Fibroblast of the conjunctiva (primary cell): ENCODE data around the gene DDN.
A peak's percentile ranks its signal among the peaks of the same experiment; 100 is the strongest.

Experiments used
- DNase-seq: peaks from one replicate; pipeline ENCODE4 v3.0.0-alpha.2; 2010; ENCODE audit warnings: low read depth

The DDN gene

GRCh38 chr12:49013428-49013827 is 14.3 kb upstream of the DDN start:
- DNase-seq, result no peak

- DNase-seq, result no peak
These were observed 13.6 kb upstream of the DDN start for GRCh38 chr12:49012739-49013138.

GRCh38 chr12:49010092-49010668 is 11.0 kb upstream of the DDN start:
- no peak for DNase-seq

DNA sequence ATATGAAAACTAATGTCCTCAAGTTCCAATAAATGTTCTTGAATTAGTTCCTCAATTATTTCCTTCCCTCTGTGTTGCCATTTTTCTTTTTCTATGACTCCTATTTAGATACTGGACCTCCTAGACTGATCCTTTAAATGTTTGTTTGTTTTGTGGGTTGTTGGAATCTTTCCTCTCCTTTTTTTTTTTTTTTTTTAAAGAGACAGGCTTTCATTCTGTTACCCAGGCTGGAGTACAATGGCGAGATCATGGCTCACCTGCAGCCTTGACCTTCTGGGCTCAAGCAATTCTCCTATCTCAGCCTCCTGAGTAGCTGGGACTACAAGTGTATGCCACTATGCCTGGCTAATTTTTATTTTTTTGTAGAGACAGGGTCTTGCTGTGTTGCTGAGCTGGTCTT is 9.8 kb upstream of the DDN start:
- DNase-seq, result no peak

DNA sequence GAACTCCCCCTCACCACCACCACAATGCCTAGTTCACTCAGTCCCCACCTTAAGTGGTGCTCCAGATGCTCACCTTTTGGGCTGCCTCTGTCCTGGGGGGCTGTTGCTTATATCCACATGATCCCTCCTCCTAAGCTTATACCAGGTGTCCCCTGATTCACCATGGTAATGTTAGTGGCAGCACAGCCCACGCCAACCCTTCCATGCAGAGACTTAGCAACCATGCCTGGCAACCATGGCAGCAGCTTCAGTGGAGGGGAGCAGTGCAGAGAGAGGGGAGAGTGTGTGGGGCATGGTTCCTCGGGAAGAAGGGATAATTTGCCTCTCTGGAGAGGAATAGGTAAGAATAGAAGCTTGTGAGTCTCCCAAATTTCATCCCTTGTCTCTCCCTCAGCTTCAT is 1.2 kb upstream of the DDN start:
- no peak for DNase-seq

DNA sequence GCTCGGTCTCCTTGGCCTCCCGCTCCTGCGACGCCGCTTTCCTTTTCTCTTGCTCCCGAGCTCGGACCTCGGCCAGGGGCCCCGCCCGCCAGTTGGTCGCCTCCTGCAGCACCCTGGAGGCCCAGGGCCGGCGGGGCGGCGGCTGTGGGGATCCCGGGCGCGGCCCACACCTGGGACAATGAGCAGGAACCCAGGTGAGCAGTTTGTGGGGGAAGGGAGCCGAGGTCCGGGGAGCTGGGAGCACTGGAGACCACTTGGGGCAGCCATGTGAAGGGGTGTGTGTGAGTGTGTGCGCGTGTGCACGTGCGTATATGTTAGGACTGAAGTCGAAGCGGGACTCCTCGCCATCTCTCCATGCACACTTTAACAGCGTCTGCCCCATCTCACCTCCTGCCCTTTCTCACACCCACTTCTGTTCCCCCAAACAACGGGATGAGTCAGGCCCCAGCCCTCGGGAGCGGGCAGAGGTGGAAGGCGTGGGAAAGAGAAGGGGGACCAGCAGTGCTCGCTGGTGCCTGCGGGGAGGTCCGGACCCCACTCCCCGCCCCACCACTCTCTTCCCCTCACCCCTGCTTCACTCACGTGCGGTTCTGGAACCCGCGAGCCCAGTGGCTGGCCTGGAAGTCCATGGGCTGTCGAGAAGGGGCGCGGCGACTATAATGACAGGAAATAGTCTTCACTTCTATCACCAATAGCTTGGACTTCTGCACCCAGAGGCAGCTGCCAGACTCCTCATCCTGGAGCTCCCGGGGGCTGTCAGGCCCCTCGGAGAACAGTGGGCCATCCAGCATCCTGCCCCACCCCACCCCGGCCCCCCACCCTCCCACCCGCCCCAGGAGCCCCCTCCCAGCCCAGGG is 450 bp downstream of the DDN start:
- no peak for DNase-seq

DNA sequence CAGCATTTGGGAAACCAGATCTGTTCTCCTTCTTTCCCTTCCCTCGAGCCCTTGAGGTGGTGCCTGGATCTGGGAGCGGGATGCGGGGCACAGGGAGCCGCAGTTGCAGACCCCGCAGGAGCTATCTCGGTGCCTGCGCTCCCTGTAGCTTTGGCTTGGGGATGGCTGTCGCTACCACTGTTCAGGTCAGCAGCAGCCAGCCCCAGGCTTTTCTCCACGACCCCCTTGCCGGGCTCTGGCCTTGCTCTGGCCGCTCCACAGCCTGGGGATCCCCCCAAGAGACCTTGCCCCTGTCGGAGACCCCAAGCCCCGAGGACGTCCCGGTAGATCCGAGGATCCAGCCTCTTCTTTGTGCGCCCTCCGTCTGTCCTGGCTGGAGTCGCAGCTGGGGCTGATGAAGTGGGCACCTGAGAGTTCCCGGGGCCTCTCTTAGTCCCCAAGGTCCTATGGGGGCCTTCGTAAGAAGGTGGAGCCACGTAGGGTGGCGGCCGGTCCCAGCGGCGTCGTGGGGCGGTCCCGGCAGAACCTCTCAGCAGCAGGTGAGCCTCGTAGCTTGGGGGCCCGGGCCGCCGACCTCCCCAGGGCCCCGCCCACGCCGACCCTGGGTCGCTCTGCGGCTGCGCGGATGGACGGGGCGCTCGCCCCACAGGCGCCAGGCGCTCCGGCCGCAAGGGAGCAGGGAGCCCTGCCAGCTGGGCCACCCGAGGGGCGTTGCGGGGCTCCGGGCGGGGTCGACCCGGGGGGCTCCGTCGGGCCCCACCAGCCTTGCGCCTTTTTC is 1.3 kb downstream of the DDN start:
- DNase-seq, result no peak

DNA sequence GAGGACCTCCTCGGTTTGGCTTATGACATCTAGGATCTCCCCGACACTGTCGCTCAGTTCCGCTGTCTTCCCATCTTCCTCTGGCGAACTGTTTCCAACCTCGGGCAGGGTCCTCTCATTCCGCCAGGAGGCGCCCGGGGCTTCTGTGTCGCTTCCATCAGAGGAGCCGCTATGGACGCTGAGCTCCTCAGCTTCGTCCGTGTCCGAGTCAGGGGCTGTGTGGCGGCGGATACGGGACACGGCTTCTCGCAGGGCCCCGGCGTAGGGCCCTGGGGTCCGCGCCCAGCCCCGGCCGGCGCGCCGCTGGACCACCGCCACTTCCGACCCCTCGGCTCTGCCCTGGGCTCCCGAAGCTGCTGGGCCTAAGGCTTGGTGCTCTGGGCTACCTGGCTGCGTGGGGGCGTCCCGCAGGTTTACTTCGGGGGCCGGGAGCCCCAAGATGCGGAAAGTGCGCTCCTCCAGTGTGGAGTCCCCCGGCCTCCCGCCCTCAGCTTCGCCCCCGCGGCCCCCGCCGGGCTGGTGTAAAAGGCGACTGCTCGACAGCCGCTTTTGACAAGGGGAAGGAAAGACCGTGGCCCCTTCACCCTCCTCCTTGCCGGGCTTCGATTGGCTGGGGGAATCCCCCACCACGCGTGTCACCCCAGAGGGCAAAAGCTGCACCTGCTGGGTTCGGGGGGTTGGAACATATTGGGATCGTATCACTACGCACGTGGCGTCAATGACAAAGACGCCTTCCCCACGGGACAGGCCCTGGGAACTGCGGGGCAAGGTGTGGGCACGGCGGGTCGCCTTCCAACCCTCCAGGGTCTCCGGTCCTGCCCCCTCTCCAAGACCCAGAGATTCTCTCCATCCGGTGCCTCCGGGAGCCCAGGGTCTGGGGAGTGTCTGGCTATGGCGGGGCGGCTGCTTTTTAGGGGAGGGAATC is 2.1 kb downstream of the DDN start:
- DNase-seq, result no peak

- DNase-seq, result no peak
These were observed 3.9 kb downstream of the DDN start for GRCh38 chr12:48995086-48995879.

DNA sequence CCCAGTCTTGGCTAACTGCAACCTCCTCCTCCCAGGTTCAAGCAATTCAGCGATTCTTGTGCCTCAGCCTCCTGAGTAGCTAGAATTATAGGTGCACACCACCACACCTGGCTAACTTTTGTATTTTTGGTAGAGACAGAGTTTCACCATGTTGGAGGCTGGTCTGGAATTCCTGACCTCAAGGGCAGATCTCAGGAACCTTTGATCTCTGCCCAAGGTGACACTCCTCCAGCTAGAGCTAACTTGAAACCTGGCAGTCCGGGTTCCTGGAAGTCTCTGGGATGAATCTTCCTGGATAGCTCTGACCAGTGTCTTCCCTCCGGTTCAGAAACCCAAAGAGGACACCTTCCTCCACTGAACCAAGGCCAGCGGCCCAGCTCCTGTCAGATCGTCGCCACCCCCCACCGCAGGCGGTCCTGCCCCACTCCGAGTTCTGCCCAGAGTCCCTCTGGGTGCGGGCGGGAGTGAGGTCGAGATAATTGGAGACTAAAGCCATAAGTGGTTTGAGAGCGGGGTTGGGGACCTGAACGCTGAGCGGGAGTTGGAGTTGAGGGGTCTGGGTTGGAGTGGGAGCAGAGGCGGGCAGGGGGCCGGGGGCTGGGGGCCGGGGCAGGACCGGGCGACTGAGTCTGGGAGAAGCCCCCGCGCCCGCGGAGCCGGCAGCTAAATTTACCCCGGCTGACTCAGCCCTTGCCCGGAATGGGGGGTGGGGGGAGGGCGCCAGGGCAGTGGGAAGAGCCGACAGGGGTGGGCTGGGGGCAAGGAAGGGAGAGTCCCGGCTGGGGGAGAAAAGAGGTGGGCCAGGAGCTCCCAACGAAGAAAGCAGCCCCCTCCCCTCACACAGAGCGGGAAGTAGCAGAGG is 4.7 kb downstream of the DDN start:
- DNase-seq, result no peak

GRCh38 chr12:48993787-48994186 is 5.4 kb downstream of the DDN start:
- DNase-seq, result no peak

DNA sequence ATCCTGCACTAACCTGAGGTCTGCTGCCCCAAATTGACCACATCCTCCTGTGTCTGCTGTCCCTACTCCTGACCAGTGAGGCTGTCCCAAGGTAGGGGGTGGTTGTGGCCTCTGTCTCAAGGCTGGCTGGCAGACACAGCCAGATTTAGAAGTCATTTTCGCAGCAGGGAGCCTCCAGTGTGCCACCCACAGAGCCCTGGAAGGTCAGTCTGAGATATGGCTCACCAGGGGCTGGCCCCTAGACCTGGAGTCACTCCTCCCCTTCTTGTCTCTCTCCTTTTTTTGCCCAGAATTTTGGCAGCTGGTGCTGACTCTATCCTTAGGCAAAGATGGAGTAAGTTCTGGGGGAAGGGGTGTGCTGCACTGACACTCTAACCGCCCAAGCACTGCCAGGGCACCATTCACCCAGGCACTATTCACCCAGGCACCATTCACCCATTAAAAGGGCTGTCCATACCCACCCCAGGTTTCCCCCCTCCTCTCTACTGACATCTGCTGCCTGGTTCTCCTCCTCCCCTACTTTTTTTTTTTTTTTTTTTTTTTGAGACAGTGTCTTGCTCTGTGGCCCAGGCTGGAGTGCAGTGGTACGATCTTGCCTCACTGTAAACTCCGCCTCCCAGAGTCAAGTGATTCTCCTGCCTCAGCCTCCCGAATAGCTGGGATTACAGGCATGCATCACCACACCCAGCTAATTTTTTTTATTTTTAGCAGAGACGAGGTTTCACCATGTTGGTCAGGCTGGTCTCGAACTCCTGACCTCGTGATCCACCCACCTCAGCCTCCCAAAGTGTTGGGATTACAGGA is 7.7 kb downstream of the DDN start:
- DNase-seq, result no peak

DNA sequence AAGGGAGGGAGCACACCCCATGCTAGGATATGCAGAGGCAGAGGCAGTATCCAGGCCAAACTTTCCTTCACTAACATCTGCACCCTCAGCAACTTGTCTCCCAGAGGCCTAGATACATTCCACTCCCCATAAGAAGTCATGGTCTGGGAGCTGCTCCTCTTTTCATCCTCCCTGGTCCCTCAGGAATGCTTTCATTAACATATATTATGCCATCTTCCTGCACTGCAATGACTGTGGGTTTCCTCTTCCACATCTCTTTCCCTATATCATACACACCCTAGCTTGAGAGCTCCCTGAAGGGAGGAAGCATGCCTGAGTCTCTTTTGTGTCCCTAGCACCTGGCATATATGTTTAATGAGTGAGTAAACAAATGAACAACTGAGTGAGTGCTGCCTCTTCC is 8.6 kb downstream of the DDN start:
- no peak for DNase-seq

DNA sequence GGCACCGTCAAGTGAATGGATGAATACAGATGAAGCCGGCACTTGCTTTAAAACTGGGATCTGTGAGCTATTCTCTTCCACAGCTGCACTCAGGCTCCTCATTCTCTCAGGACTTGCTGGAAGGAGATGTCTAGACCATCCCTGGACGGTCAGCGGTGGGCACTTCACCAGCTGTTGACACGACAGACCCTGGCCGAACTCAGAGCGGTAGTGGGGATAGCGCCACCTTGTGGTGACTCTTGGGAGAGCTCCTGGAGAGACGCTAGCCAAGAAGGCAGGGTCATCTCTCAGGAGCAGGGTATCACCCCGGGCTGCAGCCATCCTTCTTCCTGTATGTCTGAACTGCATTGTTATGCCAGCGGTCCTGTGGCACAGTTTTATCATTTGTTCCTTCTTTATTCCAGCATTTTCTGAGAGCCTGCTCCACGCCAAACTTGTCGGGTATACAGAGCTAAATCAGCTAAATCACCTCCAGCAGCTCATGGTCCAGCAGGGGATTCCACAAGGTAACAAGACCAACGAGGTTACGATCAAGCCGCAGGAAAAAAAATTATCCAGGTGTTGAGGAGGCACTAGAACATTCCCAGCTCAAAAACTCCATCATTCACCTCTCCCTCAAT is 11.0 kb downstream of the DDN start:
- peak; percentile 6 for DNase-seq

DNA sequence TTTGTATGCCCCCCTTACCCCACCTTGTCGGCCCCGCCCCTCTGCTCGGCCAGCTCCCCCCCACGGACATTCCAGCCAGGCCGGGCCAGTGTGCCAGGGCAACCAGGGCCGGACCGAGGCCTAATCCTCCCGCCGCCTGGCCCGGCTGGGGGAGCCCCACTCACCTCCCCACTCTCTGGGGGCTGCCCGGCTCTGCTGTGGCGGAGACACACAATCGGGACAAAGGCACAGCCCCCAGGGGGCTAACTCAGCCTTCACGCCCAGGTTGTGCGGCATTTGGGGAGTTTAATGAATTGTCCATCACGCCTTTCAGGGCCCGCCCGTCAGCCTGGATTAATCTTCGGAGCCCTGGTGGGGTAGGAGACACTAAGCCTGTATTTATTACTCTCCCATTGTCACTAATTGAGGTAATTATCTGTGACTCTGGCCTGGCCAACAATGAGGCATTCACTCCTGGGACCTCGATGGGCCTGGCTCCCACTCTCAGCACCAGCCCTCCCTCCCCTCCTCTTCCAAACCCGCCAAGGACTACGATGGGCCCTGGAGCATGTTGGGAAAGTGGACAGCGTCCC is 12.4 kb downstream of the DDN start:
- no peak for DNase-seq

DNA sequence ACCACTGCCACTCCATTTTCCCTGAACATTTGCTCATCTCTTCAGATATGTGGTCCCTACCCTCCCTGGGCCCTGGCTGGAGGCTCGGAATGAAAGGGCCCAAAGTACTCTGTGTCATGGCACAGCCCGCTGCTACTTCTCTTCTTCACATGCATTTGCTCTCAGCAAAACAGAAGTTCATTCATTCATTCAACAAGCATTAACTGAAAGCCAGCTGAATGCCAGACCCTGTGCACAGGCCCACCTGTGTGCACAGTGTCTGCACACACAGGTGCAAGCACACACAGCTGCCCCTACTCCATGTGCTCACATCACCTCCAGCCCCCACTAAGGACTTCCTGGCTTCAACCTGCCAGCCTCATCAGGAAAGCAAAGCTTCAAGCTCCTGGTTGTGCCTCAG is 13.3 kb downstream of the DDN start:
- no peak for DNase-seq

GRCh38 chr12:48985475-48985897 is 13.7 kb downstream of the DDN start:
- DNase-seq, result no peak

- no peak for DNase-seq
These were observed 16.6 kb downstream of the DDN start for GRCh38 chr12:48982397-48983080.
